ENCODE results near the gene PLCB1.
"Not testable (repeated sequence)": the region's sequence is repeated elsewhere in the genome, so short reads cannot be mapped to it uniquely, and the experiment has no call there.

PLCB1 gene

DNA sequence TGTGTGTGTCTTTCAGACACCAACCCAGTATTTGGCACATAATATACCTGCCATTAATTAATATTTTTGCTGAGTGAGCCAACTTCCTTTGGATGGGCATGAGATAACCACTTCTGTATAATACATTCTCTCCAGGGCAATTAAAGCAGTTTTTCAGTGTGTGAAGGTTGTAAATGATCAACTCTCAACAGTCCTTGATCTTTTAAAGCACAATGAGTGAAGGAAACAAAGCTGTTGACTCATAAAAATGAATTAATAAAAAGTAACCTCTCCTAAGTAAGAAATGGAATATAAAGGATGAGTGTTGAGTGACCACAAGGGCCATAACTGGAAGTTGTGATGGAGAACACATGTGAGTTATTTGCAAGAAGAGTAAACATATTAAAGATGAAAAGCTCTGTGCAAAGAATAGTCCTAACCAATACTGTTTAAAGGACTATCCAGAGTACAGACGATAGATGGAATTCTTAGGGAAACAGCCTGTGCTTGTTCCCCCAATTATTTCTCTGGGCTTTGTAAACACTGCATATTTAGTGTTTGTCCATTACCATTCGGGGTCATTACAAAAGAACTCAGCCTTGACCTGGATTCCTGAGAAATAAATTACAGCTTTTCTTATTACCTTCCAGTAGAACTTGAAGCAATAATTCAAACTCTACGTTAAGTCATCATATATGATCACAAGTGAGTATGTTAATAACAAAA lies 446.2 kb downstream of the PLCB1 start:
- no peak for DNase-seq

DNA sequence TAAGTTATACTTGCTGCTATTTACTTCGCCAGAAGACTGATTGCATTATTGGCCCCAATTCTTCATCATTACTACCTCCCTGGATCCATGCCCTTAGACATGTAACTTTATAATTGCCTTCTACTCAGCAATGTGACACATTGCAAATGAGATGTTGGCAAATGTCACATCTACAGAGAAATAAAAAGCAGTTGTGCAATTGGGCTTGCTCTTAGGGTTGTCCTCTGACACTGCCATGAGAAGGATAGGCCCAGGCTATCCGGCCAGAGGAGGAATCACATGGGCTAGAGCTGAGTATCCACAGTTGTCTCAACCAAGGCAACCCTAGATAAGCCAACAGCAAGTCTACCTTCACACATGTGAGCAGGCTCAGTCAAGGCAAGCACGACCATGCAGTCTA lies 447.0 kb downstream of the PLCB1 start:
- no peak for DNase-seq

DNA sequence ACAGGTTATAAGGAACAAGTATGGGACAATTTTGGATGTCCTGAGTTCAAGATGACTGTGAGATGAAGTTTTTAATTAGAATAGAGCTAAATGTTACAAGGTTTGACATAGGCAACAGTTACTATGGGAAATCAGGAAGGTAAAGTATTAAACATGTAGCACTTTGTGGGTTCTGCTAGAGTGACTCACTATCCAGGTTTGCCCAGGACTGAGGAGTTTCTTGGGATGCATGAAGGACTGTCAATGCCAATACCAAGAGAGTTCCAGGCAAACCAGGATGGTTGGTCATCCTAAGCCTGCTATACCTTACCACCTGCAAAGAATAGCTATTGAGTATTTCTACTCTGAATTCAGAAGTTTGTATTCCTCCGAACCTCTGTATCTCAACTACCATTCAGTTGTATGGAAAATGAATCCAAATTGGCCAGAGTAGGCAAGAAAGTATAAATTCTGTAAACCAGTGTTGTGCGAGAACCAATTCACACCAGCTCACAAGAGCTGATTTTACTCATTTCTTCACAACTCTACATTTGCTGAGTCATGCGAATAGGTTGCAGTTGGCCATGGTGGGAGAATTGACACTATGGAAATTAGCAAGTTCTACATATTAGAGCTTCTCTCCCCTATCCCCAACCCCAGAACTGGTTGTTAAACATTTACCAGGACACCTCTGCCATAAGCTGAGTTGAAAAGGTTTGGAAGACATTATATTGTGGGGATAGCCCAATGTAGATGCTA lies 449.5 kb downstream of the PLCB1 start:
- DNase-seq: no peak

DNA sequence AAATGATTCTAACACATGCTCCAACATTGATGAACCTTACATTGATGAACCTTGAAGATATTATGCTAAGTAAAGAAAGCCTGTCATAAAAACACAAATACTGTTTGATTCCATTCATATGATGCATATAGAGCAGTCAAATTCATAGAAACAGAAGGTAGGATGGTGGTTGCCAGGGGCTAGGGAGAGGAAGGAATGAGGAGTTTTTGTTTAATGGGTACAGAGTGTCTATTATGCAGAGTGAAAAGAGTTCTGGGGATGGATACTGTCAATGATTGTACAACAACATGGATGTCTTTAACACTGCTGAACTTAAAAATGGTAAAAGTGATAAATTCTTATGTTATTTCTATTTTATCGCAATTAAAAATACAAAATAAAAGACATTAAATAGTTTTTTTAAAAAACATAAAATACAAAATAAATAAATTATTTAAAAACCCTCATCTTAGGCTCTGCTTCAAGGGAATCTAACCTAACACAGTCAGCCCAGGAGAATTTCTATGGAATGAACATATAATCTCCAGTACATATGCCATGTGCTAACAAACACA lies 451.0 kb downstream of the PLCB1 start:
- no peak for DNase-seq

DNA sequence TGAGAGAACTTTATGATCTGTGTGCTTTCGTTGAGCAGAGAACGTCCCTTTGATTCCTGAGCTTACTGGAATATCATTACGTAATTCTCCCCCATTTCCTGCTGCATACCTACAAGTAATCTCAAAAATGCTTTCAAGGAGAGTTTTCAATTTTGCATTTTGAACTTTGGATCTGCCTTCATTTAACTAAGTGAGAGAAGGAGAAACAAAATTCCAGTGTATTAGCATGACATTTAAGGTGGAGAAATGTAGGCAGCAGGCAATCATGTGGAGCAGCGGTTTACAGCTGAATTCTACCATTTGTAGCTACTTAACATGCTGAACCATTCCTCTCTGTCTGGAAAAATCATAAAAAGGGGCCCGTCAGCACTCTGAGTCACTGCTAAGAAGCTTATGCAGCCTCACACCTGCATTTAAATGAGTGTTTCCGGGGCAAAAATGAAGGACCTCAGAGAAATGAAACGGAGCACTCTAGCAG lies 451.5 kb downstream of the PLCB1 start:
- DNase-seq: no peak

- no peak for DNase-seq
Observed at GRCh38 chr20:8587251-8587650, 455.2 kb downstream of the PLCB1 start.

- DNase-seq: no peak
Observed at GRCh38 chr20:8587810-8588209, 455.7 kb downstream of the PLCB1 start.

- no peak for DNase-seq
Observed at GRCh38 chr20:8589956-8590355, 457.9 kb downstream of the PLCB1 start.

GRCh38 chr20:8600910-8601541 lies 469.0 kb downstream of the PLCB1 start:
- DNase-seq: not testable (repeated sequence)

GRCh38 chr20:8601542-8601912 lies 469.5 kb downstream of the PLCB1 start:
- DNase-seq: no peak

- no peak for DNase-seq
Observed at GRCh38 chr20:8602389-8603116, 470.5 kb downstream of the PLCB1 start.

DNA sequence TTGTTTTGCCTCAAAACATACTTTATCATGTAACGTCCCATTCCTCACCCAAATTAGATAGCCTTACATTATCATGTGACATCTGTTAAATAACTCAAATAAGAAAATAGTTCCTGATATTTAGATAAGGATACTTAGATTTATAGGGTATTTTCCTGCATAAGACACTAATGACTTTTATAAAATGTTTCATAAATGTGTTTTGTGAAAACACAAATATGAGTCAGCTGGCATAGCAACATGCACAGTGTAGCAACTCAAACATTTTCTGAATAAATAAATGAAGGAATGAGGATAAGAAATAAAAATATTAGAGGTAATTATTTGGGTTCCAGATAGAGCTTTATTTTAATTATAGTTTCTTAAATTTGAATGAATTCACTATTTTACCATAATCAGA lies 476.4 kb downstream of the PLCB1 start:
- DNase-seq: no peak

DNA sequence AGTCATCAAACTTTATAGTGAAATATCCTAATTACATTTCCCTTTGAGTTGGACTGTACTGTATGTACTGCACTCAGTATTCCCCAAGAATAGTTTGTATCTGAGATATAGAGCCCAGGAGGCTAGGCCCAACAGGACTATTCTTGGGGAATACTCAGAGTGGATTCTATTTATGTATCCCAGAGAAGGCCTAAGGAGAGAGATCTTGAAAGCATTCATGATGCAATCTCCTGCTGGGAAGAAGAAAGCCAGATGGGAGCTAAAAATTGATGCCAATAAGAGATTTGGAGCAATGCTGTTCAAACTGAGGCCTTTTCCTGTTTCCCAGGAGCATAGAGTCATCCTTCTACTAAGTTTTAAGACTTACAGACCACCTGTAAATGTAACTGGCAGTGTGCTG lies 484.7 kb downstream of the PLCB1 start:
- DNase-seq: no peak

DNA sequence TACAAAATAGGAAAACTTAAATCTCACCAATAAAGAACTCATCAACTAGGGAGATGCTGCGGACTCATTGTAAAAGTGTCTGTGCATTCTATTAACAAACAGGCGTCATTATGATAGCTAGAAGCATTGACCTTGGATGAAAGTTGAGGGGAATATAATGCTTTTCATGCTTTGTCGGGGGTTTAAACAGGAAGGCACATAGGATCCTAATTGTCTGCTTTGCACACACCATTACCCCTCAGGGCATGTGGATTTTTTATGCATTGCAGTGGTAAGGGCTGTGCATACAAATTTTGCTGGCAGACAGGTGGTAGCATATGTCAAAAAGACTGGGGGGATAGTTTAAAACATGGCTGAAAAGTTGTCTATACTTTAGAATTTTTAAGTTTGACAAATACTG lies 488.9 kb downstream of the PLCB1 start:
- DNase-seq: no peak

DNA sequence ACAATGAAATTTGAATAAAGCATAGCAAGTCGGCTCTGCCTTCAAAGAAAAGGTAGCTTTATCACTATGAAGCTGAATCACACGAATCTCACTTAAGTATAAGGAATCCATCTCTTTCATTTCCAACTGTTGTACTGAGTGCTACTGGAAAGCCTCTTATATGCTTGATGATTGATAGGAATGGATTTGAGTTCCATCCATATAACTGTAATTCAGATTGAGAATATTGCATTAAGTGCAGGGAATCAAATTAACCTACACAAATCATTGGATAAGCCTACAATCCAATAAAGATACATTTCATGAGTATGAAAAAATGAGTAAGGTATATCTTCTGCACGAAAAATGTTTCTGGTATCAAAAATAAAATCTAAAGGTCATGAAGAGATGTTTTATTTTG lies 492.0 kb downstream of the PLCB1 start:
- DNase-seq: no peak

GRCh38 chr20:8624616-8625015 lies 492.6 kb downstream of the PLCB1 start:
- DNase-seq: no peak

DNA sequence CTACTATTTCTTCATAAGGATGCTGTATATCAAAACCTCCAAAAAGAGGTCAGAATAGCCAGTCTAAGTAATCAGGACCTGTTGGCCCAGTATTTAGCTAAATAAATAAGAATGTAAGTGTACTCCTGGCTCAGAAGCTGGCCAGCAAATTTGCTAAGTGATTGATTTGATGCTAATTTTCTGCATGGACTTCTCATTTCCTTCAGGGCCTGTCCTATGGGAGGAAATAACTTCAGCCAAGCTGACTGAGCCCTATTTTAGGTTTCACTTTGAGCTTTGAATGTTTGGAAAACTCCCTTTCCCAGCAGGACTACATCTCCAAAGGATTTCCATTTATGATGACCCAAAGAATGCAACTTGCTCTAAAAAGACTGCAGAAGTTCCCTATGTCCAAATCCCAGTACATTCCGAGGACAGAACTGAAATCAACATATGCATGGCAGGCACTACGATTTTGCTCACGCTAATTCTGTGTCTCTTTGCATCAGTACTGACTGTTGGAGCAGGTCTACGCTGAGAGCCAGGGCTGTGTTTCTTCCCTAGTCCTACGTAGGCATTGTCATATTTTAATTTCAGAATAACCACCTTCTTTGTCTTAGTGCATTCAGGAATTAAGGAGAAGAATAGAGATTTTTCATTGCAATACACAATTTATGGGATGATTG lies 495.4 kb downstream of the PLCB1 start:
- no peak for DNase-seq

DNA sequence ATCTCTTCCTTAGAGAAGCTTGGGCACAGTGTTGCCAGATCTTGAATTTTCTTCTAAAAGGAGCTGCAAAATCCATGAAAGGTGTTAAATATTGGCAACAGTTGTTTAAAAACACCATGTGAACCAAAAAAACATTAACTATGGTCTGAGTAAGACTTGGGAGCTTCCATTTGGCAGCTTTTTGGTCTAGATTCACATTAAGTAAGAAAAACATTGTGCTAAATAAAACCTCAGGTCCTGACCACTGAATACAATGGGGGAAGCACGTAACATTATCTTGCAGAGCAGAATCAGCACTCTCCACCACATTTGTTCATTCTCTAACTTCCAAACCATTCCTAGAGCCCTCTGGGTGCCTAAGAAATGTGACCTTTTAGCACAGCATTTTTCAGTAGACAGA lies 499.2 kb downstream of the PLCB1 start:
- no peak for DNase-seq

DNA sequence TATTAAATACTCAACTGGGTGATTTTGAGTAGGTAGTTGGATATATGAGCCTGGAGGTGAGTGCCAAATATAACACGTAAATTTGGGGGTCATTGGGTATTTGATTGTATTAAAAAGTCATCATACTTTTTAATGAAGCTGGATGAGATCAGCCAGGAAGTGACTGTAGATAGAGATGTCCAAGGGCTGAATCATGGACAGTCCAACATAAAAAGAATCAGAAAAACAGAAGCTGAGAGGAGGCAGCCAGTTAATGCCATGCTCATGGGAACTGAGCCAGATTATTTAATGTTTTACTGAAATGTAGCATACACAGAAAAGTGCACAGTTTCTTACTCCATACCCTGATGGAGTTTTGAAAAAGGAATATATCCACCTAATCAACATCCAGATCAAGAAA lies 501.3 kb downstream of the PLCB1 start:
- DNase-seq: no peak

DNA sequence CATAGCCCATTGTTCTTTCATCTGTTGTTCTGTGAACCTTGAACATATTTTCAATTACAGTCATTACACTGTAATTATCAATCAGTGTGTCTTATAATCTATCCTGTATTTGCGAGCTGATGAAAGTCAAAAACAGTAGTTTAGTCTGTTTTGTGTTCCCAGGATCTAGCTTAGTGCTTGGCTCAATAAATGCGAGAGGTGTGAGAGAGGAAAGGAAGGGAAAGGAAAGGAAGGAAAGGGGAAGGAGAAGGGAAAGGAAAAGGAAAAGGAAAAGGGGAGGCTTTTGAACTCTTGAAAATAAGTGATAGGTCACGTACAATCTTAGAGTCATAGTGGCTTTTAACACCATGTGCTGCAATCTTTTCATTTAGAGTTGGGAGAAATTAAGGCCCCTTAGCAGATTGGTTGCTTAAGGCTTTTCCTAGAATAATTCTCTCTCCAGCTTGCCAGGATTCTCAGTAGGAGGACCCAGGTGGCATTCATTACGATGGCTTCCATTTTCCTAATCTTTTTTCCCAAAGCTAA lies 503.0 kb downstream of the PLCB1 start:
- DNase-seq: no peak

DNA sequence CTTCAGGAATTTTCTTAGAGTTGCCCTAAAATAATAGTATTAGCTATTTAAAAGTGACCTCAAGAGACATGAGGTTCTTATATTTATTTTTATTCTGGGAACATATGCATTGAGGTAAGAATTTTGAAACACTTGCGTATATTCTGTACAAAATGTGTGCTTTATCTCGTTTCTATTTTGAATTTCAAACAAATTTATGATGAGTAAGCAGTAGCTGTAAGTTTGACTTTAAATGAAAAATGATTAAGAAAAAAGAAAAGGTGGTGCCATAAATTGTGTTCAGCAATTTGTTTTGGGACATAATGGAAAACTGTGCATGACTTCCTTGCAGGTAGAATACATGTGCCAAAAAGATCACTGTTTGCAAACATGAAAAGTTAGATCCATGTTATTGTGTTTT lies 503.8 kb downstream of the PLCB1 start:
- no peak for DNase-seq

GRCh38 chr20:8639112-8639778 lies 507.2 kb downstream of the PLCB1 start:
- no peak for DNase-seq

Data from SIG-M5 (cell line).